HG03378 (cell line): ENCODE results near the gene PRKG1.
"Not testable (repeated sequence)": the region's sequence is repeated elsewhere in the genome, so short reads cannot be mapped to it uniquely, and the experiment has no call there.

ENCODE experiments used
- ATAC-seq: cut with Tn5 transposase; IDR thresholded peaks from one replicate; pipeline ENCODE4 v1.9.1; 2021; ENCODE audit warnings: mild to moderate bottlenecking, moderate library complexity; ENCODE audit not compliant: unreplicated experiment

The PRKG1 gene

GRCh38 chr10:51112013-51112412, 37.7 kb downstream of the PRKG1 start:
- no peak for ATAC-seq

DNA sequence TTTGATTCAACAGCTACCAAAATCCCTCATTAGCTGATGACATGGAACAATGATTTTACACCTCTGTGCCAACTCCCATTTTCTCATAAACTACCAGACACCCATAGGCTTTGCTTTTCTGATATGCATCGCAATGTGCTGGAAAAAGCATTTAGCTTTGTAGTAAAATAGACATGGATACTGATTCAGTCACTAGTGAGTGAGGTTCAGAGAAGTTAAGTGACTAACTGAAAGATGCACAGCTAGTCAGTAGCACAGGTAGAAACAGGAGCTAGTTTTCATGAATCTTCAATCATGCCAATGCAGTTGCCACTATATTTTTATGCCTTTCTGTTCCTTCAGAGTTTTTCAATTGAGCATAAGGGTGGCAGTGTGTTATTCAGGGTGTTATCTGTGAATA, 38.7 kb downstream of the PRKG1 start:
- no peak for ATAC-seq

DNA sequence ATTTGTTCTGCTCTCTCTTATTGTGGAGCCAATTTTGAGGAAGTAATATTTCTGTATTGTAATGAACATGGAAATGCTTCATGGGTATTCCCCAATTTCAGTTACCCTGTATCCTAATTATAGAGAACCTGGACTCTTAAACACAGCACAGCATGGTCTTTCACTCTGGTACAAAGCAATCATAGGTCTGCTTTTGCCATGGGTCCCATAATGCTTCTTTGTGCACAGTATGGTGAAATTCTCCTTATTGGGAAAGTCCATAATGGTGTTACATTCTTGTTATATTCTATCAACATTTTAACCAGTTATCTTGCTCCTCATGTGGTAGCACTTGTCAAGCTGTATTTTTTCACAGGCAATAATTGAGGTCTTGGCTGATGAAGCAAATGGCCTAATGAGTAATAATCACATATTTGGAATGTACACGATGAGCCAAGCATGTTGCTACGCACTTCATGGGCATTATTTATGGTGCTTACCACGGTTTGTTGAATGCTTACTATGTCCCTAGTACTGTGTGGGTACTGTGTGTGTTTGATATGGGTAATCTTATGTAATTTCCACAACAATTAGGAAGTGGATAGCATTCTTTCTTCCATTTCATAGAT, 42.9 kb downstream of the PRKG1 start:
- no peak for ATAC-seq

DNA sequence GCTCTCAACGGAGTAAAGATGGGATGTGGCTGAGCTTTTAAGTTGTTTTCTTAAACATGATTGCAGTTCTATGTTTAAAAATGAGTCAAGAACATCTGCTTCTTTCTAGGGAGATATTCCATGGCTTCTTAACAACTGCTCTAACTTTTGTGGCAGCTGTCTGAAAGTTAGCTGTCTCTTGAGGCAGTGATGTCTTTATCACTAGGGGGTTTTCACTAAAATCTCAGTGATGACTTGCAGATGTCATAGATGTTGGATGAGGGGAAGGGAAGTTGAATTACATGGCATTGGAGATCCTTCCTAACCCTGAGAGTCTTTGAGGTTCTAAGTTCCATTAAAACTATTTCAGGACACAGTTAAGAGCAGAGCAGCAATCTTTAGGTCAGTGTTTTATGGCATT, 43.5 kb downstream of the PRKG1 start:
- no peak for ATAC-seq

GRCh38 chr10:51119441-51119840, 45.2 kb downstream of the PRKG1 start:
- ATAC-seq, result no peak

DNA sequence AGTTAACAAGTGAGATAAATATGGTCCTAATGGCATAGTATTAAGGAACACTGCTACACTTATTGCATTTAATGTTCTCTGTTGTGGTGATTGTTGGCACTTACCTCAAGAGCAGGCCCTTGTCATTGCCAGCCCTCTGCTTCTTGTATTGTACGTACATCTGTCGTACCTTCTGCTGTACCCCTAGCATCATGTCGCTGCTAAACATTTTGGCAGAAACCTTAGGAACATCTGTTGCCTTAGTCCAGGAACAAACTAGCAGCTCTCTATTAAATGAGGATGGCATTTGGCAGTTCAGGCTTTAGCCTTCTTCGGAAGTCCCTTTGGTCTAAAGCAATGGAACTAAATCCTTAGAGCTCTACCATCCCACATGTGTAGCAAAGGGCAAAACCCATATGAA, 47.6 kb downstream of the PRKG1 start:
- no peak for ATAC-seq

DNA sequence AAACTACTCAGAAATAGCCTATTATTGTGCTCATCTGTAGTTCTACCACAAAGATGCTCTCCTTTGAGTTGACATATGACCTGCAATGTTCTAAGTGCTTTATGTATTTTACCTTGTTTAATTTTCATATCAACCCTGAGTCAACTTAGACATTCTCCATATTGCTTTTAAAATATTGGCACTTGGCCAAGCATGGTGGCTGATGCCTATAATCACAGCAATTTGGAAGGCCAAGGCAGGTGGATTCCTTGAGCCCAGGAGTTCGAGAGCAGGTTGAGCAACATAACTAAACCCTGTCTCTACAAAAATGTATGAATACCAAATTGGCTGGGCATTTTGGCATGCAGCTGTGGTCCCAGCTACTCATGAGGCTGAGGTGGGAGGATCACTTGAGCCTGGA, 50.6 kb downstream of the PRKG1 start:
- no peak for ATAC-seq

GRCh38 chr10:51125518-51125917, 51.2 kb downstream of the PRKG1 start:
- no peak for ATAC-seq

DNA sequence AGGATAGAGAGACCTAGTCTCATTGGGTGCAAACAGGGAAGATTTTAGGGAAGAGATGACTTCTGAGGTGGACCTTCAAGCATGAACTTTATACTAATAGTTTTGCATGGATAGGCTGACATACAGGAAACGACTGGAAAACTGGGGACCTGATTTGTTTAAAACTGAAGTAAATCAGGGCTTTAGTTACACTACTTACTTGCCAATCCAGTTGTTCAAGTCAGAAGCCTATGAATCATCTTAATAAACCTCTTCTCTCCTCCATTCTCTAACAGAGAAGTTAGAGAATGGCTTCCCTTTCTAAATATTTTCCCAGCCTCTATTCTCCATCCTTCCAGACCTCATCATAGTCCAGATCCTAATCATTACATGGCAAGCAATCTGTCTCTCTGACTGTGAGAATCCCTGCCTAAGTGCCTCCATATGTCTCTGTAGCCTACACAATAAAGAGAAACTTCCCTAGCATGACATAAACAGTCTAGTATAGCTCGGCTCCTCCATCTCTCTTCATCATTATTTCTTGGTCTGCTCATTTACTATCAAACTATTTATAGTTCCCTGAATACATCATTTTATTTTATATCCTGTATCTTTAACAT, 55.8 kb downstream of the PRKG1 start:
- ATAC-seq, result no peak

- peak; percentile 79 for ATAC-seq
These were observed 63.7 kb downstream of the PRKG1 start for GRCh38 chr10:51137756-51138529.

DNA sequence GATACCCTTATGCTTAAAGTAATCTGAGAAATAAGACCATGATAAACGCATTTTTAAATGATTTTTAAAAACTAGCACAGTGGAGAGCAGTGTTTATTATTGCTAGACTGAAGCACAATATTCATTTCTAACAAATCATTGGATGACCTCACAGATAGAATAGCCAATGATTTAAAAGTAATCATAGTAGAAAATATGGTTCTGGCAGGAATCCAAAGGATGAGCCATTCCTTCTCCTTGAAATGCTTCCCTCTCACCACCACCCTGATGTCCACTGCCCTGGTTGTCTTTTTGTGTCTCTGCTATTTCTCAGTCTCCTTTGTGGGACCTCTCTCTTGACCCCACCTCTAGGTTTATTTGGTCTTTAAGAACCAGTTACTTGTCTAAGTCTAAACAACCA, 64.9 kb downstream of the PRKG1 start:
- ATAC-seq, result no peak

DNA sequence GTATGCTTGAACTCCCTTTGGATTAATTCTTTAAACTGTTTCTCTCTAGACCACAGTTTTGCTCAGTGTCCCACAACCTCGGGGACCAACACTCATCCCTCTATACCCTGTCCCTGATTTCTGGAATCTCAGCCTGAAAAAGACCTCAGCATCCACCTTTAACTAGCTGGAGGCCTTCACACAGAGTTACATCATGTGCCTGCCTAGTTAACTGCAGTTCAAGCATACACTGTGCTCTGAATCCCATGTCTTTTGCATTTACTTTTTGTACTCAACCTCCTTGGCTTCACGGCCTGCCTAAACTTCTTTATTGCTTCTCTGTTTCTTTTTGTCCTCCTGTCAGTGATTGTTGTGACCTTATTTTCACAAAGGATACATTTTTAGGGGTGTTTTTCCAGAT, 66.7 kb downstream of the PRKG1 start:
- no peak for ATAC-seq

- peak; percentile 68 for ATAC-seq
These were observed 70.0 kb downstream of the PRKG1 start for GRCh38 chr10:51144161-51144781.

- no peak for ATAC-seq
These were observed 71.1 kb downstream of the PRKG1 start for GRCh38 chr10:51145375-51145774.

GRCh38 chr10:51147644-51148399, 73.5 kb downstream of the PRKG1 start:
- ATAC-seq, result no peak

DNA sequence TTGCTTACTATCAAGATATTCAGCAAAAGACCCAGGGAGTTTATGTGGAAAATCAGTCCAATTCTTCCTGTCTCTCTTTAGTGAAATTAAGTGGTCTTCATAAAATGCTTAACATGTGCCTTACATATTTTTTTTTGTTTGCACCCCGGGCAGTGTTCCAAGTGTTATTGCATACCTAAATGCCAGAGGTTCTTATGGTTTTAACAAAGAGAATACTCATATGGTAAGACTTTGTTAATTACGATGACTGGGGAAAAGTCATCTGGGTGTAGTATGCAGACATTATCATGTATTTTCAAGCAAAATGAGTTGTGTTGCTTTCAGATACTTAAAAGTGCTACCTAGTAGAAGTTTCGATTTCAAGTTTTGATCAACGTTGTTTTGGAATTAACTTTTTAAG, 82.6 kb downstream of the PRKG1 start:
- ATAC-seq, result no peak

DNA sequence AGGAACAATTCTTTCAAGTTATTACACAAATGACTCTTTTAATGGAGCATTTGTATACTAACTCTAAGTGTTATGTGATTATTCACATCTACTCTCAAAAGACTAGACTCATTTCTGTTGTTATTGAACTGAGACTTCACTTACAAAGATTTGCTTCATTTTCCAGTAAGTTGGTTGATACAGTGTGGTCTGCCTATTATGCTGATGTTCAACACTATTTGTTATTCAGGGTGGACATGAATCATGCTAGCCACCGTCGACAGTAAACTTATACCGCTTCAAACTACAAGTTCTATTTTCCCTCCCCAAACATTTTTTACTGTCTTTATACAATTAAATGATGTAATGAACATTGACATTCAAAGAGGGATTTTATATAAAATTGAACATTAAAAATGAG, 84.5 kb downstream of the PRKG1 start:
- ATAC-seq, result no peak

GRCh38 chr10:51159841-51160240, 85.6 kb downstream of the PRKG1 start:
- ATAC-seq, result no peak

DNA sequence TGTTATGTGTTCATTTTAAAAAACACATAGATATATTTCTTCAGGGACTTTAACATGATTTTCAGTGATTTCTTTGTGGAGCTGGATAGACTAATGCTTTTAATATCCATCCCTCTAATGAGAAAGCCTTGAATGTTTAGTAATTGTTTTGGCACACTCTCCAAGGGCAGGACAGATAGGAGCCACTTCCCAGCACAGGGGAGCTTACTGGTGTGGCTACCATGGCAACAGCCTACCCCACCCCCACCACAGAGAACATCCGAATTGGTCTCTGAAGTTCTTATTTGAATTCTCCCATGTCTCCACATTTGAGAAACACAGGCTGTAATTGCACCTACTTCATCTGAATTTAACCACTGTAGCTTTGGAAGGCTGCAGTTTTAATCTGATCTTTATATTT, 87.7 kb downstream of the PRKG1 start:
- ATAC-seq, result no peak

GRCh38 chr10:51163380-51164049, 89.2 kb downstream of the PRKG1 start:
- ATAC-seq, result not testable (repeated sequence)
